ENCODE results near the gene PIH1D1.

Gene PIH1D1

GRCh38 chr19:49453013-49453756 is 1.6 kb upstream of the PIH1D1 start, which contains the start of gene ALDH16A1 (continued):
- no peak for TF ChIP-seq ZNF549 (tag by site-specific recombination; IDR thresholded peaks at IDR 0.05)
- TF ChIP-seq GLI2 (tag by site-specific recombination; IDR thresholded peaks at IDR 0.05; ENCODE audit: borderline replicate concordance, low read depth) = no peak
- no peak for TF ChIP-seq BCL11A (tag by site-specific recombination; IDR thresholded peaks at IDR 0.05; ENCODE audit: low read depth)
- TF ChIP-seq HIC1 (tag by site-specific recombination; IDR thresholded peaks at IDR 0.05) = no peak
- no peak for TF ChIP-seq ZNF223 (tag by site-specific recombination; IDR thresholded peaks at IDR 0.05)
- no peak; the same call in 1 of the 2 replicates for TF ChIP-seq ZNF501 (tag by site-specific recombination; IDR thresholded peaks at IDR 0.05)
- TF ChIP-seq ZEB2 (tag by site-specific recombination; IDR thresholded peaks at IDR 0.05) = peak; percentile 83

- POLR2A ChIA-PET = interaction anchor here (1.6 kb wide), 1 partner anchor 42 kb away, joined by 4 read pairs; no protein-coding TSS in a partner anchor
- H3K4me1 ChIP-seq (ENCODE audit: control insufficient read depth, insufficient read depth, low read length) = 0 out of 2 replicates have a peak, but pooled peaks cover 6% of the 10 kb centered on the region
- CTCF ChIA-PET = interaction anchor here (0.9 to 2.5 kb wide), 2 partner anchors 58 to 282 kb away, joined by 3 to 16 read pairs; no protein-coding TSS in a partner anchor
- peaks cover 17 to 45% of the 10 kb centered on the region in 2 experiments for H3K36me3 ChIP-seq (ENCODE audit: control insufficient read depth in 2 of 2, insufficient read depth in 1 of 2, low read length in 2 of 2)
- H3K27ac ChIP-seq (ENCODE audit: extremely low read depth, low read depth, low read length) = peak overlapping the region; percentile 53
- no peaks in the 10 kb centered on the region for H3K9me3 ChIP-seq (ENCODE audit: control insufficient read depth, insufficient read depth, low read depth, low read length)
- peak overlapping the region; percentile 69 for H3K4me3 ChIP-seq (ENCODE audit: low read depth, low read length)
- TF ChIP-seq ZNF184 (tag by site-specific recombination; IDR thresholded peaks at IDR 0.05) = no peak
- TF ChIP-seq ZBTB1 (tag by site-specific recombination; IDR thresholded peaks at IDR 0.05) = no peak
- TF ChIP-seq ZNF785 (tag by site-specific recombination; IDR thresholded peaks at IDR 0.05) = no peak
- TF ChIP-seq ZNF560 (tag by site-specific recombination; IDR thresholded peaks at IDR 0.05; ENCODE audit: borderline replicate concordance) = no peak
- no peak for TF ChIP-seq ZNF280C (tag by site-specific recombination; IDR thresholded peaks at IDR 0.05)
- TF ChIP-seq HOXA7 (CRISPR knock-in tag; IDR thresholded peaks at IDR 0.05; ENCODE audit: borderline replicate concordance) = no peak
- no peak for TF ChIP-seq ZNF335 (tag by site-specific recombination; conservative IDR thresholded peaks at IDR 0.05)
- TF ChIP-seq GLIS2 (tag by site-specific recombination; IDR thresholded peaks at IDR 0.05) = no peak
- TF ChIP-seq ZNF140 (tag by site-specific recombination; IDR thresholded peaks at IDR 0.05) = no peak
- no peak for TF ChIP-seq ZNF561 (tag by site-specific recombination; IDR thresholded peaks at IDR 0.05; ENCODE audit: borderline replicate concordance)
- no peak for TF ChIP-seq ZNF558 (tag by site-specific recombination; IDR thresholded peaks at IDR 0.05)
- peak; percentile 69 for TF ChIP-seq EGR2 (tag by site-specific recombination; IDR thresholded peaks at IDR 0.05; ENCODE audit: low read depth)
- no peak for TF ChIP-seq ZNF704 (tag by site-specific recombination; IDR thresholded peaks at IDR 0.05)
- TF ChIP-seq ZBTB21 (tag by site-specific recombination; IDR thresholded peaks at IDR 0.05) = 0 out of 2 replicates have a peak, but pooled peaks have one; percentile 10
- TF ChIP-seq ZNF645 (tag by site-specific recombination; IDR thresholded peaks at IDR 0.05) = no peak
- TF ChIP-seq ZNF202 (tag by site-specific recombination; IDR thresholded peaks at IDR 0.05; ENCODE audit: borderline replicate concordance) = no peak
- TF ChIP-seq ZNF518A (tag by site-specific recombination; conservative IDR thresholded peaks at IDR 0.05; ENCODE audit: low read depth) = no peak
- peak; percentile 57 for TF ChIP-seq ZFHX2 (tag by site-specific recombination; conservative IDR thresholded peaks at IDR 0.05)
Measured at GRCh38 chr19:49450405-49450804, 1.2 kb downstream of the PIH1D1 start.
